GM12891 (cell line): ENCODE data around the gene CAMK1D.

Source experiments
- PAX5 ChIP-seq: IDR thresholded peaks from 2 replicates; pipeline ENCODE4 v1.6.1; 2011; ENCODE audit warnings: low read length, moderate library complexity, mild to moderate bottlenecking; ENCODE audit not compliant: insufficient read depth, severe bottlenecking
- POLR2A ChIP-seq: IDR thresholded peaks from 2 replicates; pipeline ENCODE4 v1.6.1; 2011; ENCODE audit warnings: low read depth, low read length, control low read depth
- POLR2AphosphoS5 ChIP-seq: IDR thresholded peaks from 2 replicates; pipeline ENCODE4 v1.6.1; 2011; ENCODE audit warnings: low read depth, low read length, control low read depth
- POU2F2 ChIP-seq: IDR thresholded peaks from 2 replicates; pipeline ENCODE4 v1.6.1; 2011; ENCODE audit warnings: low read depth, mild to moderate bottlenecking, control low read depth, low read length, moderate library complexity
- SPI1 ChIP-seq: IDR thresholded peaks from 2 replicates; pipeline ENCODE4 v1.6.1; 2011; ENCODE audit warnings: low read depth, low read length, control low read depth
- TAF1 ChIP-seq: IDR thresholded peaks from 2 replicates; pipeline ENCODE4 v1.6.1; 2011; ENCODE audit warnings: low read depth, low read length, control low read depth

GRCh38 chr10:12396093-12396492 lies 46.7 kb downstream of the CAMK1D start:
- no peak for TF ChIP-seq POLR2AphosphoS5
- TF ChIP-seq TAF1, result no peak
- no peak for TF ChIP-seq POLR2A
- TF ChIP-seq PAX5, result no peak
- no peak for TF ChIP-seq SPI1
- TF ChIP-seq POU2F2, result no peak
